Osteoblast (primary cell): ENCODE measurements around the gene CCDC80. TPM values are rescaled to one million over a fixed set of nuclear protein-coding genes. Genes with fewer than 3 reads are reported as not detected.

ENCODE experiments used
- DNase-seq: peaks from one replicate; pipeline ENCODE4 v3.0.0; 2011; ENCODE audit warnings: low spot score, mixed read lengths; ENCODE audit not compliant: insufficient read length; ENCODE audit errors: missing footprints
- H2AFZ ChIP-seq: 2 replicates; pipeline ENCODE4 v1.6.0; 2011; ENCODE audit warnings: mild to moderate bottlenecking, low read length
- H3K27ac ChIP-seq: 2 replicates; pipeline ENCODE4 v1.5.1; 2011; ENCODE audit warnings: mild to moderate bottlenecking, low read depth, low read length, moderate library complexity
- H3K27me3 ChIP-seq: 2 replicates; pipeline ENCODE4 v1.6.0; 2012; ENCODE audit warnings: mild to moderate bottlenecking, control low read depth, inconsistent platforms, low read length, moderate library complexity; ENCODE audit not compliant: insufficient read depth
- H3K36me3 ChIP-seq: 2 replicates; pipeline ENCODE4 v1.5.1; 2011; ENCODE audit warnings: mild to moderate bottlenecking, low read length, control low read depth, moderate library complexity; ENCODE audit not compliant: insufficient read depth
- H3K4me1 ChIP-seq: 2 replicates; pipeline ENCODE4 v1.5.1; 2011; ENCODE audit warnings: mild to moderate bottlenecking, low read length, control low read depth, moderate library complexity; ENCODE audit not compliant: insufficient read depth
- H3K4me2 ChIP-seq: 2 replicates; pipeline ENCODE4 v1.6.0; 2011; ENCODE audit warnings: mild to moderate bottlenecking, low read length; ENCODE audit not compliant: insufficient read depth
- H3K4me3 ChIP-seq: fragments of 200-600 bp; sonication (generic); 3 replicates; pipeline ENCODE4 v1.5.1; 2012; ENCODE audit warnings: mild to moderate bottlenecking, low read length, inconsistent platforms; ENCODE audit not compliant: insufficient read depth
- H3K79me2 ChIP-seq: 2 replicates; pipeline ENCODE4 v1.6.0; 2012; ENCODE audit warnings: mild to moderate bottlenecking, low read length, control low read depth, inconsistent platforms; ENCODE audit not compliant: insufficient read depth
- H3K9me3 ChIP-seq: 2 replicates; pipeline ENCODE4 v1.5.1; 2011; ENCODE audit warnings: low read depth, low read length, control low read depth
- H4K20me1 ChIP-seq: 2 replicates; pipeline ENCODE4 v1.6.0; 2012; ENCODE audit warnings: mild to moderate bottlenecking, low read length, control low read depth; ENCODE audit not compliant: insufficient read depth
- total RNA-seq: library from RNA; depleted of rRNA; stranded (reverse); fragments of >200 nt; gene quantifications from 2 replicates; pipeline ENCODE4 v1.2.3, GENCODE V29; 2012
- TF ChIP-seq, protein P1 (sequence below): IDR thresholded peaks from 2 replicates; pipeline ENCODE4 v1.5.1; 2011; ENCODE audit warnings: mild to moderate bottlenecking, low read depth, low read length, moderate library complexity; ENCODE audit errors: extremely low read depth

Gene CCDC80
- total RNA-seq, 1 donor: 657 TPM

DNA sequence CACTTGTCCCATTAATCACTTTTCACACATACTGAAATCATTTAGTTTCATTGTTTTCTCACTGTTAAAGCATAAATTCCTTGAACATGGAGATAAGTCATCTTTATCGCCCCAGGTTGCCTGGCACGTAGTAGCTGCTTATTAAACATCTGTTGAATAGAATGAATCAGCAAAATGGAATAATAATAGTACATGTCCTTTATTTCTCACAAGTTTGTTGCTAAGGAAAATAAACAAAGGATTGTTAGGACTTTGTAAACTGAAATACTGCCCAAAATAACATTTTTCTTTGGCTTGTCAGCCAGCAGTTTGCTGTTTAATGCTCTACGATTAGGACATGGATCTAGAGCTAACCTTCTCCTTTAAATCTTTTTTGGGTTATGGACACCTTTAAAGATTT is 61.2 kb downstream of the CCDC80 start:
- no peak overlapping the region for H2AFZ ChIP-seq
- no peak overlapping the region for H3K4me2 ChIP-seq
- H3K9me3 ChIP-seq: no peaks in the 10 kb centered on the region
- no peaks in the 10 kb centered on the region for H4K20me1 ChIP-seq
- peak overlapping the region; percentile 47 for H3K27ac ChIP-seq
- no peaks in the 10 kb centered on the region for H3K79me2 ChIP-seq
- DNase-seq: no peak
- H3K4me1 ChIP-seq: peaks cover 9% of the 10 kb centered on the region
- H3K36me3 ChIP-seq: peaks cover 9% of the 10 kb centered on the region
- H3K27me3 ChIP-seq: no peaks in the 10 kb centered on the region
- TF ChIP-seq, protein P1, sequence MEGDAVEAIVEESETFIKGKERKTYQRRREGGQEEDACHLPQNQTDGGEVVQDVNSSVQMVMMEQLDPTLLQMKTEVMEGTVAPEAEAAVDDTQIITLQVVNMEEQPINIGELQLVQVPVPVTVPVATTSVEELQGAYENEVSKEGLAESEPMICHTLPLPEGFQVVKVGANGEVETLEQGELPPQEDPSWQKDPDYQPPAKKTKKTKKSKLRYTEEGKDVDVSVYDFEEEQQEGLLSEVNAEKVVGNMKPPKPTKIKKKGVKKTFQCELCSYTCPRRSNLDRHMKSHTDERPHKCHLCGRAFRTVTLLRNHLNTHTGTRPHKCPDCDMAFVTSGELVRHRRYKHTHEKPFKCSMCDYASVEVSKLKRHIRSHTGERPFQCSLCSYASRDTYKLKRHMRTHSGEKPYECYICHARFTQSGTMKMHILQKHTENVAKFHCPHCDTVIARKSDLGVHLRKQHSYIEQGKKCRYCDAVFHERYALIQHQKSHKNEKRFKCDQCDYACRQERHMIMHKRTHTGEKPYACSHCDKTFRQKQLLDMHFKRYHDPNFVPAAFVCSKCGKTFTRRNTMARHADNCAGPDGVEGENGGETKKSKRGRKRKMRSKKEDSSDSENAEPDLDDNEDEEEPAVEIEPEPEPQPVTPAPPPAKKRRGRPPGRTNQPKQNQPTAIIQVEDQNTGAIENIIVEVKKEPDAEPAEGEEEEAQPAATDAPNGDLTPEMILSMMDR: no peak
- H3K4me3 ChIP-seq: no peak overlapping the region

DNA sequence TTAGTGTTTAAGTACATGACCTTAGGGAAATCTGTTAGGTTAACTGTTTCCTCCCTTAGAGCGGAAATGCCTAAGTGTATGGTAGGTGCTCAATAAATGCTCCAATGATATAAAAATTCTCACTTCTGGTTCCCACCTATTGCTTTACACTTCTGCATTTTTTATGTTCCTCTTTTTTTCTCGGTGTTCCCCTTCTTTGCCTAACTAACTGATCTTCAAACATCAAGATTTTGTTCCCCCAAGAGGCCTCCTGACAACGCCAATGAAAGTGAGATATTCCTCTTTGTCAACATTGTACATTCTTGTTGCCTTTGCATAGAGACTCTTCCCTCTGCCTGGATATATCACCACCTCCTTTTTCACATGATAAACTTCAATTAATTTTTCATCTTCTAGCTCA is 61.7 kb downstream of the CCDC80 start:
- Histone ChIP-seq H2AFZ (no peak overlapping the region), H3K4me1 (peaks cover 9% of the 10 kb centered on the region), H3K79me2 (no peaks in the 10 kb centered on the region), H3K27ac (peak overlapping the region; percentile 47), H3K4me3 (no peak overlapping the region), H3K36me3 (peaks cover 9% of the 10 kb centered on the region), H3K9me3 (no peaks in the 10 kb centered on the region), H3K4me2 (no peak overlapping the region), H4K20me1 (no peaks in the 10 kb centered on the region), H3K27me3 (no peaks in the 10 kb centered on the region)
- no peak for DNase-seq
- TF ChIP-seq, protein P1: no peak

DNA sequence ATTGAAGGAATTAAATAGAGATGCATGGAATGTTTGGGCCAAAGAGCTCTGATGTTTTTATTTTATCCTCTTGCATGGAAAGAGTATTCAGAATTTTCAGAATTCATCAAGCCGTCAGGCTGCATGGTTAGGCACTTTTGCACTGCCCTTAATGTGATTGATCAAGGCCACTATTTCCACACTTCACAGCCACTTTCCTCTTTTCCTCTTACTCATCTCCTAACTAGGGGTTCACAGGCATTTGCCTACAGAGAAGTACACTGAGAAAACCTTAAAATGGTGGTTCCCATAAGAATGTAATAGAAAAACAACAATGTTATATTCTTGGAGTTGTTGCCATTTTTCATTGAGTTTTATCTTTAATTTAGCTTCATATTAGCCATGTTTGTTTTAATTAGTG is 68.2 kb downstream of the CCDC80 start:
- TF ChIP-seq, protein P1: no peak
- no peak for DNase-seq
- Histone ChIP-seq H3K4me2 (no peak overlapping the region), H3K27me3 (no peaks in the 10 kb centered on the region), H2AFZ (no peak overlapping the region), H3K4me1 (no peaks in the 10 kb centered on the region), H4K20me1 (no peaks in the 10 kb centered on the region), H3K27ac (no peak overlapping the region), H3K9me3 (no peaks in the 10 kb centered on the region), H3K36me3 (peaks cover 8% of the 10 kb centered on the region), H3K4me3 (no peak overlapping the region), H3K79me2 (no peaks in the 10 kb centered on the region)

DNA sequence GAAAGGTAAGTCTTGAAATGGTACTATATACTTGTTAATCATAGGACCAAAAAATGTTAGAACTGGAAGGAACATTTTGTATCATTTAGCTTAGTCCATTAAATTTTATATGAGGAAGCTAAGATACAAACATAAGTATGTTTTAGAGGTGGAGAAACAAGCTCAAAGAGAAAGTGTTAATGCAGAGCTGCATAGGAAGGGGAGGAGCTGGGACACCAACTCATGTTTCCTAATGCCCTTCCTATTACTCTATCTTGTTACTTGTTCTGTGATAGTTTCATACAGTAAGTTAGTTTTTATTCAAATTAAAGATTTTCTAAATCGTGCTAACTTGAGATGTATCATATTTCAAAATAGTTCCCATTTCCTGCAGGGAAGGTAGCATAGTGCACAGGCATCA is 71.7 kb downstream of the CCDC80 start:
- Histone ChIP-seq H3K36me3 (peaks cover 8% of the 10 kb centered on the region), H3K4me3 (no peak overlapping the region), H2AFZ (no peak overlapping the region), H3K9me3 (no peaks in the 10 kb centered on the region), H3K79me2 (no peaks in the 10 kb centered on the region), H4K20me1 (no peaks in the 10 kb centered on the region), H3K4me1 (no peaks in the 10 kb centered on the region), H3K4me2 (no peak overlapping the region), H3K27me3 (no peaks in the 10 kb centered on the region), H3K27ac (no peak overlapping the region)
- TF ChIP-seq, protein P1: no peak
- no peak for DNase-seq
